ENCODE data around the gene YY1.

Gene YY1

DNA sequence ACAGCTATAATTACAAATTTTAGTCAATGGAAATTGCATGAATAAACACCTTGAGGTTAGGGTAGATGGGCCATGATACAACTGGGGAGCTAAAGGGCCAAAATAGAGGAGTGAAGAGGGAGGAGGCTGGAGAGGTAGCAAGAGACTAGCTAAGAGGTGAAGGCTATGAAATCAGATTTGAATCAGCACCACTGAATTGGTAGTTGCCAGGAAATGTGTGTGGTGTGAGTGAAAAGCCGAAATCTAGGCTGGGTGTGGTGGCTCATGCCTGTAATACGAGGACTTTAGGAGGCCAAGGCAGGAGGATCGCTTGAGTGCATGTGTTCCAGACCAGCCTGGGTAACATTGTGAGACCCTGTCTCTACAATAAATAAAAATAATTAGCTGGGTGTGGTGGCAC lies 22.7 kb downstream of the YY1 start:
- no peak for TF ChIP-seq POLR2A (IDR thresholded peaks at IDR 0.05; ENCODE audit: extremely low read depth, insufficient read length)
- TF ChIP-seq, protein P1, sequence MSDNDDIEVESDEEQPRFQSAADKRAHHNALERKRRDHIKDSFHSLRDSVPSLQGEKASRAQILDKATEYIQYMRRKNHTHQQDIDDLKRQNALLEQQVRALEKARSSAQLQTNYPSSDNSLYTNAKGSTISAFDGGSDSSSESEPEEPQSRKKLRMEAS (IDR thresholded peaks at IDR 0.05; ENCODE audit: low read depth, low read length) = no peak
- TF ChIP-seq, protein P2, sequence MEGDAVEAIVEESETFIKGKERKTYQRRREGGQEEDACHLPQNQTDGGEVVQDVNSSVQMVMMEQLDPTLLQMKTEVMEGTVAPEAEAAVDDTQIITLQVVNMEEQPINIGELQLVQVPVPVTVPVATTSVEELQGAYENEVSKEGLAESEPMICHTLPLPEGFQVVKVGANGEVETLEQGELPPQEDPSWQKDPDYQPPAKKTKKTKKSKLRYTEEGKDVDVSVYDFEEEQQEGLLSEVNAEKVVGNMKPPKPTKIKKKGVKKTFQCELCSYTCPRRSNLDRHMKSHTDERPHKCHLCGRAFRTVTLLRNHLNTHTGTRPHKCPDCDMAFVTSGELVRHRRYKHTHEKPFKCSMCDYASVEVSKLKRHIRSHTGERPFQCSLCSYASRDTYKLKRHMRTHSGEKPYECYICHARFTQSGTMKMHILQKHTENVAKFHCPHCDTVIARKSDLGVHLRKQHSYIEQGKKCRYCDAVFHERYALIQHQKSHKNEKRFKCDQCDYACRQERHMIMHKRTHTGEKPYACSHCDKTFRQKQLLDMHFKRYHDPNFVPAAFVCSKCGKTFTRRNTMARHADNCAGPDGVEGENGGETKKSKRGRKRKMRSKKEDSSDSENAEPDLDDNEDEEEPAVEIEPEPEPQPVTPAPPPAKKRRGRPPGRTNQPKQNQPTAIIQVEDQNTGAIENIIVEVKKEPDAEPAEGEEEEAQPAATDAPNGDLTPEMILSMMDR (IDR thresholded peaks at IDR 0.05; ENCODE audit: low read depth, low read length) = no peak
- no peak for TF ChIP-seq MYC (IDR thresholded peaks at IDR 0.05; ENCODE audit: low read depth, low read length)
- H3K4me3 ChIP-seq (ENCODE audit: low read depth, low read length) = no peak overlapping the region
- no peak for DNase-seq (ENCODE audit: low read depth)

DNA sequence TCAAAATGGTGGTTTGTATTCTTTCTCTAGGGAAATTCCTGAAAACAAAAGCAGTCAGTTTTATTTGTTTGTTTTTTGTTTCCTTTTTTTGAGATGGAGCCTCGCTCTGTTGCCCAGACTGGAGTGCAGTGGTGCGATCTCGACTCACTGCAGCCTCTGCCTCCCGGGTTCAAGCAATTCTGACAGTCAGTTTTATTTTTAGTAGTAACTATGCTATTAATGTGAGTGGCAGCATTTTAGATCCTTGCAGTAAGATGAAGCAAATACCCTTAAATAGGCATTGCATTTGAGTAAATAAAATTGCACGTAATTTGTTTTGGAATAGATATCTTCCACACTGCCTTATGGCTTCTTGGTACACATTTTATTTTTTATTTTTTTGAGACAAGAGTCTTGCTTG lies 23.6 kb downstream of the YY1 start:
- no peak overlapping the region for H3K4me3 ChIP-seq (ENCODE audit: low read depth, low read length)
- no peak for DNase-seq (ENCODE audit: low read depth)
- TF ChIP-seq, protein P1 (IDR thresholded peaks at IDR 0.05; ENCODE audit: low read depth, low read length) = no peak
- TF ChIP-seq MYC (IDR thresholded peaks at IDR 0.05; ENCODE audit: low read depth, low read length) (no peak), POLR2A (IDR thresholded peaks at IDR 0.05; ENCODE audit: extremely low read depth, insufficient read length) (no peak)
- TF ChIP-seq, protein P2 (IDR thresholded peaks at IDR 0.05; ENCODE audit: low read depth, low read length) = no peak

DNA sequence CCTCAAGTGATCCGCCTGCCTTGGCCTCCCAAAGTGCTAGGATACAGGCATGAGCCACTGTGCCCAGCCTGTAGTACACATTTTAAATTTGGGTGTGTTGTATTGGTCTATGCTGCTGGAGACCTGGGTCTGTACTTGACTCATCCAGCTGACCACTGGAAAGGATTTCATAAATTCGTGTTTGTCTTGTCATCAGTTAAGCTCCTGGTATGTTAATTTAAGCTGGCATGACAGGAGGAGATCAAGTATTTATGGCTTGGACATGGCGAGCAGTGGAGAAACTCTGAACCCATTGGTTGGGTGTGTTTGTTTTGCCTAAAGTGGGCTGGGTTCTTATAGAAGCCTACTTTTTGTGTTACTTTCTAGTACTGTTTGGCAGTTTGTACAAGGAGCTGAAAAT lies 24.2 kb downstream of the YY1 start:
- TF ChIP-seq, protein P2 (IDR thresholded peaks at IDR 0.05; ENCODE audit: low read depth, low read length) = no peak
- TF ChIP-seq POLR2A (IDR thresholded peaks at IDR 0.05; ENCODE audit: extremely low read depth, insufficient read length) = no peak
- TF ChIP-seq, protein P1 (IDR thresholded peaks at IDR 0.05; ENCODE audit: low read depth, low read length) = no peak
- no peak for TF ChIP-seq MYC (IDR thresholded peaks at IDR 0.05; ENCODE audit: low read depth, low read length)
- no peak for DNase-seq (ENCODE audit: low read depth)
- no peak overlapping the region for H3K4me3 ChIP-seq (ENCODE audit: low read depth, low read length)

DNA sequence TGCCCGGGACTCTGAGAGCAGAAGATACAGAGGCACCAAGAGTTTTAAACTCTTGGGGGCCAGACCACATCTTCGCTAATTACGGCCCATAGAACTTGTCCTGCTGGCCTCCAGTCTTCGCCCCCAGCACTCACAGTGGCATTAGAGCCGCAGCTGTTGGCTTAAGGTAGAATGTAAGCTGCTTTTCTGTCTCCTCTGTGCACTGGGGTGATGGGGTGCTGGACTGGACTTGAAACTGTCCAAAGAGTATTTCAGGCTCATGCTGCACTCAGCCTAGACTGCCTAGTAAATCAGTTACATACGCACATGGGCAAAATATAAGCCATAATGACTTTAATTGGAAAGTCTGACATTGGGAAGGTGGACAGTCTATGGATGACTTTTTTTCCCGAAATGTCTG lies 29.0 kb downstream of the YY1 start:
- TF ChIP-seq, protein P2 (IDR thresholded peaks at IDR 0.05; ENCODE audit: low read depth, low read length) = no peak
- TF ChIP-seq MYC (IDR thresholded peaks at IDR 0.05; ENCODE audit: low read depth, low read length) (no peak), POLR2A (IDR thresholded peaks at IDR 0.05; ENCODE audit: extremely low read depth, insufficient read length) (no peak)
- TF ChIP-seq, protein P1 (IDR thresholded peaks at IDR 0.05; ENCODE audit: low read depth, low read length) = no peak
- no peak overlapping the region for H3K4me3 ChIP-seq (ENCODE audit: low read depth, low read length)
- DNase-seq (ENCODE audit: low read depth) = no peak

DNA sequence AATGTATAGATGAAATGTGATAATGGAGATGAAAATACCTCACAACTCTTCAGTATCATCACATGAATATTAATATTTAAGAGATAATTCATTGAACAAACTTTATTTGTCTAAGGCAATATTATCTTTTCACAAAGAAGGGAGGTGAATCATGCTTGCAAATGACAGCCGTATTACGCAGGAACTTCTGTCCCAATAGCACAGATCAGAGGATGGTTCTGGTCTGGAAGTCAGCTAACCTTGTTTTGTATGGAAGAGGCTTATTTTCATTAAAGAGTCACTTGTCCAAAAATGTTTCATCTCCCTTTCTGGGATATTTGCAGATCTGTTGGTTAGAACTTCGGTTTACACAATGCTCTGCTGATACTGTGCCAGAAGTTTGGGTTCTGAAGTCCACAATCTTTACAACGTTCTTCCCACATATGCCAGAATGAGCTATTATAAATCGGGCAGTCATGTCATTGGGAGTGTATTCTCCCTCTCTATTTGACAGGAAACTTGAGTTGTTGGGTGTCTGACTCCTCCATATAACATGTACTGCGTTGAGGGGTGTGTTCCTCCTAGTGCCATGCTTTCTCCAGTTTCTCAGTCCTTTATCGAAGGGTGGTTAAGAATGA lies 29.8 kb downstream of the YY1 start:
- DNase-seq (ENCODE audit: low read depth) = no peak
- no peak overlapping the region for H3K4me3 ChIP-seq (ENCODE audit: low read depth, low read length)
- TF ChIP-seq MYC (IDR thresholded peaks at IDR 0.05; ENCODE audit: low read depth, low read length) = no peak
- TF ChIP-seq, protein P2 (IDR thresholded peaks at IDR 0.05; ENCODE audit: low read depth, low read length) = no peak
